Astrocyte of the hippocampus (primary cell): ENCODE measurements around the gene THOC5.
"Not testable (repeated sequence)": the region's sequence is repeated elsewhere in the genome, so short reads cannot be mapped to it uniquely, and the experiment has no call there.

Source experiments
- DNase-seq: peaks from one replicate; pipeline ENCODE4 v3.0.0; 2011; ENCODE audit warnings: low read depth, low spot score

THOC5 gene

DNA sequence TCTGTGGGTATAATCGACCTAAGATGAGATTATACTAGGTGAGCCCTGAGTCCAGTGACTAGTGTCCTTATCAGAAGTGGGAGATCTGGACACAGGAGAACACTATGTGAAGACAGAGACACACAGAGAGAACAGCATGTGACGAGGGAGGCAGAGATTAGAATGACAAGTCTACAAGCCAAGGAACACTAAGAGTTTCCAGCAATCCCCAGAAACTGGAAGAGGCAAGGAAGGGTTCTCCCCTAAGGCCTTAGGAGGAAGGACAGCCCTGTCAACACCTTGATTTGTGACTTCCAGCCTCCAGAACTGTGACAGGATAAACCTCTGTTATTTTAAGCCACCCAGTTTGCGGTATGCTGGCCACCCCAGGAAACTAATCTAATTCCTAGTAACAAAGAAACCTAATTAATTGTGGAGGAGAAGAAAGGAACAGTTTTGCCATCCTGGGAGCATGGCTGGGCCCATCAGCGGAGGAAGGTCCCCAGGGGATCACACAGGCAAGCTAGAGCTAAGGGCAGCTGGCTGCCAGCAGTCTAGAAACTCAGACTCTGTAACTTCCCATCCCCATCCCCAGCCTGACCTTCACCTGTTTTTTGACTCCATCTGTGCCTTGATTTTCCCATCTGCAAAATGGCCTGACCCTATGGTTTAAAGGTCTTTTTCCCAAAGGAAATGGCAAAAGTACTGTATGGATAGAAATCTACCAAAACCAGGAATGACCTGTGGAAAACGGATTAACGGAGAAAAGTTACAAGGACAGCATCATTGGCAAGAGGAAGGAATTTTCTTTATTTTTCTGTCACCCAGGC is 10.3 kb upstream of the THOC5 start:
- no peak for DNase-seq

DNA sequence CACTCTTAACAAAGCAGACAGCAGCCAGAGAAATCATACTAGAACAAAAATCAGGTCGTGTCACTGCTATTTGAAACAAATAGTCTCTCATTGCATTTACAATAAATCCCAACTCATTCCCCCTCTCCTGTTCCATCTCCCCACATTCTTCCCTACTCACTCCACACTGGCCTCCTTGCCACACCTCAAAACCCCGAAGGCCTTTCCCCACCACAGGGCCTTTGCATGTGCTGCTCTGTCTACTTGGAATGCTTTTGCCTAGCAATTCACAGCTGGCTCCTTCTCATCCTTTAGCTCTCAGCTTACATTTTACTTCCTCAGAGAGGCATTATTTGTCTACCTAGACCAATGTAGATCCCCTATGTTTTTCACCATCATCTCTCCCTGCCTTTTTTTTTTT is 6.3 kb upstream of the THOC5 start:
- DNase-seq: no peak

DNA sequence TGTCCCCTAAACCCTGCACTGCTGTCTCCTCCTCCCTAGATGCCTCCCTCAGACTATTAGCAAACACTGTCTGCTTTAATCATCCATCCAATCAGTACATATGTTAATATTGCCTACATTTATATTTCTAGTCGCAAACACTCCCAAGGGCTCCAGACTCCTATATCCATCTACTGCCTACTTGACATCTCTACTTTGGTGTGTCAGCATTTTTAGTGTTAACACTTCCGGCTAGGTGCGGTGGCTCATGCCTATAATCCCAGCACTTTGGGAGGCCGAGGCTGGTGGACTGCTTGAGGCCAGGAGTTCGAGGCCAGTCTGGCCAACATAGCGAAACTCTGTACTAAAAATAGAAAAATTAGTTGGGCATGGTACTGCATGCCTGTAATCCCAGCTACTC is 5.5 kb upstream of the THOC5 start:
- no peak for DNase-seq

DNA sequence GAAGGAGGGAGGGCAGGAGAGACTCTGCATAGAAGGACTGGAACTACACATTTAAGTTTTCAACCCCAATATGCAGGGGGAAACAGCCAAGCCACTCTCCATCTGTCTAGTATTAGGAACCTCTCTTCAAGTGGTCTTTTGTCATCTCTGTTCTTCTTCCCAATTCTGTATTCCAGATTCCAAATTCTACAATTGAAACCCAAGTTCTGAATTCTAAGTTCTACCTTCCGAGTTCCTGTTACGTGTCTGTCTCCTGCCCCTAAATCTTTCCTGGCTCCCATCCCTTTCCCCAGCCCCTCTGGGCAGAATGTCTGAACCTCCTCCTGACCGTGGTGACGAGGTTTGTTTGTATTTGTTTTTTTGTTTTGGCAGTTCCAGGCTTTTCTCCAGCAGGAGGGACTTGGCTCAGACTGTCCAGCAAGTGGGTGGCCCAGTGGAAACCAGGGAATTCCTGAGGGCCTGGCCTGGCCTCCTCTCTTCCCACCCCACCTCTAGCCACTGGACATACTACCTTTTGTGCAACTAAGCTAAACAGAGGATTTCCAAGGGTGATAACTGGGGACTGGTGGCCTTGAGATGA is 1.6 kb upstream of the THOC5 start:
- peak; percentile 88 for DNase-seq

DNA sequence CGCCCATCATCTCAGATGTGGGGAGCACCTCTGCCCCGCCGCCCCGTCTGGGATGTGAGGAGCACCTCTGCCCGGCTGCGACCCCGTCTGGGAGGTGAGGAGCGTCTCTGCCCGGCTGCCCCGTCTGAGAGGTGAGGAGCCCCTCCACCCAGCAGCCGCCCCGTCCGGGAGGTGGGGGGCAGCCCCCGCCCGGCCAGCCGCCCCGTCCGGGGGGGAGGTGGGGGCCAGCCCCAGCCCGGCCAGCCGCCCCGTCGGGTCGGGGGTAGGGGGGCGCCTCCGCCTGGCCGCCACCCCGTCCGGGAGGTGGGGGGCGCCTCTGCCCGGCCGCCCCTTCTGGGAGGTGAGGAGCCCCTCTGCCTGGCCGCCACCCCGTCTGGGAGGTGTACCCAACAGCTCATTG is 1.2 kb downstream of the THOC5 start:
- not testable (repeated sequence) for DNase-seq

DNA sequence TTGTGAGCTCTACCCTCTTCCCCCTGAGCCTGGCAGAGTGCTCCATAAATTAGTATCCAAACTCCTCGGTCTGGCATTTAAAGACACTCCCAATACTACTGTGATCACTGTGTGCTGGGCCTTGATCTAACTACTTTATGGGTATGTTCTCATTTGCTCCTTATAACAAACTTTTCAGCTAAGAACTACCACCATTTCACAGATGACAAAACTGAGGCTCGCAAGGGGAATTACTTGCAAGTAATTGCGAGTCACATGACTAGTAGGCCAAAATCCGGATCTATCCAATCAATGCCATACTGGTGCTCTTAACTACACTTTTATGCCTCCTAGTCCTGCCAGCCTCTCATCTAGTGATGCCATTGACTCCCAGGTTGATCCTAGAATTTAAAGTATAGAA is 3.6 kb downstream of the THOC5 start:
- no peak for DNase-seq

DNA sequence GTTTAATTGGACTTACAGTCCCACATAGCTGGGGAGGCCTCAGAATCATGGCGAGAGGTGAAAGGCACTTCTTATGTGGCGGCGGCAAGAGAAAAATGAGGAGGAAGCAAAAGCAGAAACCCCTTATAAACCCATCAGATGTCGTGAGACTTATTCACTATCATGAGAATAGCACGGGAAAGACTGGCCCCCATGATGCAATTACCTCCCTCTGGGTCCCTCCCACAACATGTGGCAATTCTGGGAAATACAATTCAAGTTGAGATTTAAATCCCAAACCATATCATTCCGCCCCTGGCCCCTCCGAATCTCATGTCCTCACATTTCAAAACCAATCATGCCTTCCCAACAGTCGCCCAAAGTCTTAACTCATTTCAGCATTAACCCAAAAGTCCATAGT is 8.5 kb downstream of the THOC5 start:
- DNase-seq: not testable (repeated sequence)

DNA sequence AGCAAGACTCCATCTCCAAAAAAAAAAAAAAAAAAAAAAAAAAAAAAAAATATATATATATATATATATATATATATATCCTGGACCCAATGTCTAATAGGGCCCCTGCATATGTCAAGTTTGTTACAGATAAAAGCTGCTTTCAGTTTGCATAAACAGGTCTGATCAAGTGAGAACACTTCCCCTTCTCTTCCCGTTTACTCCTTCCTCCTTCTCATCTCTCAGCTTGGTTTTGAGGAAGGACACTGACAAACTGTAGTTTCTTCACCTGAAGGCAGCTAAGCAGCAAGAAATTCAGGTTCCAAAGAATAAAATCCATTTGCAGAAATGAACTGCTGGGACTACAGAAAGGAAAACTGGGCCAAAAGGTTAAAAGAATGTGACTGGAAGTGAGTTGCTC is 11.7 kb downstream of the THOC5 start:
- DNase-seq: no peak

DNA sequence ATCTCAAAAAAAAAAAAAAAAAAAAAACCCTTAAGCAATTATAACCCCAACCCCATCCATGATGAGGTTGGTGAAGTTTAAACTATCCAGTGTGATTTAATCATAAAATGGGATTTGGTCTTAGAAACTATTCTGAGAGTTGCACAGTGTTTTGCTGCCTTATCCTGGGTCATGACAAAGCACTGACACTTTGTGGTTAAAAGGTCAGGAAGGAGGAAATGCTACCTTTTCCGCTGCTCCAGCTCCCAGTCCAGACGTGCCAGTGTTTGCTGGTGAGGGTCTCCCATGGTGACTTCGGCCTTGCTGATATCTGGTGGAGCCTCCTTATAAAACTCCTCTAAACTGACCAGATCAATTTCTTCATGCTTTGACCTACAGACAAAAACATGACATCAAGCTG is 14.5 kb downstream of the THOC5 start:
- no peak for DNase-seq

DNA sequence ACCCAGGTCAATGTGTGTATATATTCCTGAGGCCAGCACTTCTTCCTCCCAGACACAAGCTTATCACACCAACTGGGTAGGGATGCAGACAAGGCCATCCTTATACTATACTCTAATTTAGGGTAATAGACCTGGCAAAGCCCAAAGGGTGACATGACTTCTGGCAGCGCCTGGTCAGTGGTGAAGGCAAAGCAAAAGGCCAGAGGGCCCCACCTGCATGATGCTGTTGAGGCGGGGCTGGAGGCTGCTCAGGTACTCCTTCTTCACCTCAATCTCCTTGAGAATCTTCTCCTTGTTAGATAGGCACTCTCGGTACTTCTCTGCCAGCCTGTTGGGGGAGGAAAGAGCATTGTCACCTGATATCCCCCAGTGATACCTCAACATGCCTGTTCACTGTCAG is 17.1 kb downstream of the THOC5 start:
- no peak for DNase-seq

DNA sequence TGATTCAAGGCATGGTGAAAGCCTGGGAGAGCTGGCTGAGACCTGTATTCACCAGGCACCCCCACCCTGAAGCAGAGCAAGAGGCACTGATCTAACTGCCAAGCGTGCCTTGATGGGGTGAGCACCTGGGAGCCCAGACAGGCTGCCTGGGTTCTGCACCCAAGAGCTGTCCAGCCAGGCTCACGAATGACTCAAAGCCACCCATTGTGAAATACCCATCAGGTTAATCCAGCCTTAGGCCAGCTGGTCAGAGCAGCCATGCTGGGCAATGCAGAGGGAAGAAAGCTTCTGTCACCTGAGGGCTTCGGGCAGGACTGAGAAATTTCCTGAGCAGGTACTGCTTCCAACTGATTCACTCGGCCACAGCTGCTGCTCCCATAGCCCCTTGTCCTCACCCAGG is 22.1 kb downstream of the THOC5 start:
- DNase-seq: no peak

DNA sequence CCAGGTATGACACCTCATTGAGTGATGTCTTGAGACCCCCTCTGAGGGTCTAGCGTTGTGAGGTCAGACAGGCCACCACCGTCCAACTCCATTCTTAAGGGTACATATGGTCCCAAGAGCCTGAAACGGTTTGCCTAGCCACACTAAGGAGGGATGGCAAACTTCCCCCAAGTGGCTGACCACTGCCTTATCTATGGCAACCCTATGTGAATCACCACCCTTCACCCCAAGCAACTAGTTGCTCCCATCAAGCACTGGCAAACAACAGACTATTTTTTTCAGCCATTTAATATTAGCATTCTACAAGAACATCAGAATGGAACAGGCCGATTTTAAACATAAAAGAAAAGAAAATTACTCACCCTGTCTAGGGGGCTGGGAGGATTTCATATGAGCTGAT is 22.8 kb downstream of the THOC5 start:
- no peak for DNase-seq

DNA sequence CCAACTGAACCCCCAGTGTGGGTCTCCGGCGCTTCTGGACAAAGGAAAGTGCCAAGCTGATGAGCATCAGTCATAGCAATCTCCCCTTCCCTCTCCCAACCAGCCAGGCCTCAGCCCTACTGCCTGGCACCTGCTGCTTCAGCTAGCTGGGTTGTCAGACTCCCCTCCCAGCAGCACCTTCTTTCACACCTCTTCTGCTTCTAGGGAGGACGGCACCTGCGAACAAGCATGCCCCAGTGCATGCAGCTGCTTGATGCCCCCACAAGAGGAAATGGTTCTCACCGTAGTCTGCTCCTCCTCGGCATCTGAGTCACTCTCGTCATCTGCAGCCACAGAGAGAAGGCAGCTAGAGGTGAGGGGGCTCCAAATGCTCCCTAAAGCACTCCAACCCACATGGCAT is 25.4 kb downstream of the THOC5 start:
- no peak for DNase-seq

DNA sequence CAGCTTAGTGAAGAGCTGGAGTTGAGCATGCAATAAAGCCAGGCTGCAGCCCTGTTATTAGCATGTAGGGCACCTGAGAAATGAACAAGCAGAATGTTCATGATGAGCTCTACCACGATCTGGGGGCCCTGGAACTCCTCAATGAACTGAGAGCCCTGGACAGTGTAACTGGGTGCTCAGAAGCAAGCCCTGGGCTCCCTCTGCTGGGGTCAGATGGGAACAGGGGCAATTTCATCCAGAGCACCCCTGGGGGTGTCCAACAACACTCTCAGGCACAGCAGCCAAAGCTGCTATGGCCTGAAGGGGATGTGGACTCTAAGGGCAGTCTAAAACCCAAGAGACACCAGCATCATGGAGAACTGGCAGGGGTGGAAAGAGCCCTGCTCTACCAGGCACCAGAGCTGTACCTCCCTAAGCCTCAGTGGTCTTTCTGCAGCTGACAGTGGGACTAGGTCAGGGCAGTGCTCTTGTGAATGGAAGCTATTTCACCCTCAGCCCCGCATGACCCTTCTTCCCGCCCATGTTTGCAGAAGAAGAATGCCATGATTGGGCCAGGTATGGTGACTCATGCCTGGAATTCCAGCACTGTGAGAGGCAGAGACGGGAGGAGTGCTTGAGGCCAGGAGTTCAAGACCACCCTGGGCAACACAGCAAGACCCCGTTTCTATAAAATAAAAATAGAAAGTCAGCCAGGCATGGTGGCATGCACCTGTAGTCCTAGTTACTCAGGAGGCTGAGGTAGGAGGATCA is 28.9 kb downstream of the THOC5 start:
- DNase-seq: peak; percentile 41

DNA sequence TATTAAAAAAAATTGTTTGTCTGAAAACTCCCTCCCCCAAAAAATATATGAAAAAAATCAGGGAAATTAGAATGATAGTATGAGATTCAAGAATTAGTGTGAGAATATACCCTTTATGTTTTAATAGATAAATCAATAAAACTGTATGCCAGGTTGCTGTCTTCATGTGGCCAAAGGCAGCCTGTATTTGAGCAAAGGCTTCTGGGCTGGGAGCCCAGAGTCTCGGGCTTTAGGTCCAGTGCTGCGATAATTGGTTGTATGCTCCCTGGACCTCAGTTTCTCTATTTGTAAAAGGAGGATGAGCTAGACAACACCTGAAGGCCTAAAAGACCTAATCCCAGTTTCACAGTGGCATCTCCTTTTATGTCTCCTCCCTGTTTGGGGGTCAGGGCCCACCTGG is 29.8 kb downstream of the THOC5 start:
- no peak for DNase-seq

DNA sequence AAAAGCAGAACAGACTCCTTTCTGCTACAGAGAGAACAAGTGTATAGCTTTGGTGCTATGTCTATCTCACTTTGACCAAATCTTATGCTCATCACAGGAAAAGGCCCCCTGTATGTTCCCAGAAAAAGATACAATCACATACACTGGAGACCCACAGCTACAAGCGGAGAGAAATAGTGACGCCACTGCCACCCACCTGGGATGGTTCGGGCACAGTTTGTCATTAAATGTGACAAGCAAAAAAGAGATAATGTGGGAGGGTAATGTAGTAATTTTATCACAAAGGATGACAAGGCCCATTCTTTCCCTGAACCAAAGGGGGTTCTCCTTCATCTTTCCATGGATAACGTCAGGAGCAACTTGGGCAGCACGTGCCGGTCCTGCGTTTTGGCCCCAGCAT is 32.0 kb downstream of the THOC5 start:
- no peak for DNase-seq

DNA sequence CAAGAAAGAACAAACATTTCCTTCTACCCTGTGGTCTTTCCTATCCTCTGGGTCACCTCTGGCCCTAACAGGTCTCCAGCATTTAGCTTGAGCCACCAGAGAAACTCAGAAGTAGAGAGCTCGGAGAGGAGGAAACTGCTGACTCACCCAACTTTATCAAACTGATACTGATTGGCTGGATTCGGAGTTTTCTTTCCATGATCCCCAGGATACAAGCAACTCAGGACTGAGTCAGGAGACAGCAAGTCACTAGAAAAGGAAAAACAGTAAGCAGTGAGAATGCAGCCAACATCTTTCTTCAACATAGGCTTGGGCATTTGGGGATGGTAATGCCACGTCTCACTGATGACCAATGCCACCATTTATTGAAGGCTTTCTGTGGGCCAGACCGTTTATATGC is 32.7 kb downstream of the THOC5 start:
- DNase-seq: peak; percentile 76

DNA sequence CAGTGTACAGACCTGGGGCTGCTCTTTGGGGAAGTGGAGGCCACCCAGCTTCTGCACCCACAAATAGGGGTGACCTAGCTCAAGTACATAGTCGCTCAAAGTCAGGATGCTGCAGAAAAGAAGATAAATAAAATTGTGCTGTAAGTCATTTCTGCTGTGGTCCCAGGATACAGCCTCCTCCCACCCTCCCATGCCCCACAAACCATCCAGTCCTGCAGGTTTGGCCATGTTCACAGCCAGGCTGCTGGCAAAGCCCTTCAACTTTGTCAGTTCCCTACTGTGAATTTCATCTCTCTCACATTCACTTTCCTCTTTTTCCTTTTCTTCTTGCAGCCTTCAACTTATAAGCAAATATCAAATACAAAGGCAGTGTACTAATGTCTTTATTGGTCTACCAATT is 33.6 kb downstream of the THOC5 start:
- DNase-seq: no peak

DNA sequence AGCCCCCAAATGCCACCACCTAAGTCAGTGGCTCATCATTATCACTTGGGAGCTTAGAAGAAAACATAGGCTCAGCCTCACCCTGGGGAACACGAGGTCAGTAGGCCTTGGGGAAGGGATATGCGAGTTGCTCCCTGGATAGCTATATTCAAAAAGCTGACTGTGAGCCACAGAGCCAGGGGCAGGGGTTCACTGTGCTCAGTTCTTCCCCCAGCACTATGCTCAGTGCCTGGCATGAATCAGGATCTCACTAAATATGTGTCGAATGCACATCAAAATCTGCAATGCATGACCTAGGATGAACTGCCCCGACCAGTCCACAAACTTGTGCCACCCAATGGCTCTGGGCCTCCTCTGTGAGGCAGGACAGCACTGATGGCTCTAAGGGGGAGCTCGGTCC is 35.1 kb downstream of the THOC5 start:
- DNase-seq: no peak

DNA sequence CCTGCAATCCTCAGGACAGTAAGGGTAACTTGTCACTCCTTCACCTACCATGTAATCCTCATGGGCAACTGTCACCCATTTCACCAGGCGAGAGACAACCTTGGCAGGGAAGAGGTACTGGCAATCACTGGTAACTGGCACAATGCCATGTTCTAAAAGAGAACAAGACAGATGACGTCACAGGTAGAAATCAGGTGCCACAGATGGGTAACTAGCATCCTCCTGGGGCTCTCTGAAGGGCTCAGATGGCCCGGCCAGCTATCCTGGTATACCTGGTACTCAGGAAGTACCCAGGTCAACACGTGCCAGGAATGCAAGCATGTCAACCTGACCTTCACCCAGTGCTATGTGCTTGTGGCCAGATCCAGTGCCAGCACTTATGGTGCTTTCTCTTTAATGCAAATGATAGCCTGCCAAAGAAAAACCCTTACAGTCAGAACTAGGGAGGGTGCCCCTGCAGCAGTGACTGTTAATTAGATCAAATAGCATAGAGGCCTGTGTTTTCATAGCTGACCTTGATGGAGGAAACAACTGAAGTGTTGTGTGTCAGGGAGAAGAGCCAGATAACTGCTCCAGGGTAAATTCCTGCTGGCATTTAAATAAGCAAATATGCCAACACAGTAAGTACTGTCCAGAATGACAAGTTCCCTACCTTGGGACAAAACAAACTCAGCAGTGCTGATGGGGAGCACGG is 36.2 kb downstream of the THOC5 start:
- peak; percentile 41 for DNase-seq

DNA sequence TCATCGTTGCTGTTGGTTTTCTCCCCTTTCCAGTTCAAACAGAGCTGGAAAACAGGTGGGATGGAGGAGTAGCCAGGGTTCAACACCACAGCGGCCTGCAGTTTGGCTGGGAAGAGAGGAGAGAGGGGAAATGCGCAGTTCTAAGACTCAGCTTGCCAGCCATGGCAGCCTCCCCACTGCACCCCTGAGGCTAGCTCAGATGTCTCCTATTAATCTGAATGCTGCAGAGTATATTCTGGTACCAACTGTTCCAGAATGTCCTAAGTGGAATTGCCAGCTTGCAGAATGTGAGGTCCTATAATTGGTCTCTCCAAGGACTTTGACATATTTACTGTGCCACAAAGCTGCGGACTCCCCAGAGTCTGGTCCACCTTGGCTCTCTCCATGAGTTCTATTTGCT is 41.5 kb downstream of the THOC5 start:
- no peak for DNase-seq

DNA sequence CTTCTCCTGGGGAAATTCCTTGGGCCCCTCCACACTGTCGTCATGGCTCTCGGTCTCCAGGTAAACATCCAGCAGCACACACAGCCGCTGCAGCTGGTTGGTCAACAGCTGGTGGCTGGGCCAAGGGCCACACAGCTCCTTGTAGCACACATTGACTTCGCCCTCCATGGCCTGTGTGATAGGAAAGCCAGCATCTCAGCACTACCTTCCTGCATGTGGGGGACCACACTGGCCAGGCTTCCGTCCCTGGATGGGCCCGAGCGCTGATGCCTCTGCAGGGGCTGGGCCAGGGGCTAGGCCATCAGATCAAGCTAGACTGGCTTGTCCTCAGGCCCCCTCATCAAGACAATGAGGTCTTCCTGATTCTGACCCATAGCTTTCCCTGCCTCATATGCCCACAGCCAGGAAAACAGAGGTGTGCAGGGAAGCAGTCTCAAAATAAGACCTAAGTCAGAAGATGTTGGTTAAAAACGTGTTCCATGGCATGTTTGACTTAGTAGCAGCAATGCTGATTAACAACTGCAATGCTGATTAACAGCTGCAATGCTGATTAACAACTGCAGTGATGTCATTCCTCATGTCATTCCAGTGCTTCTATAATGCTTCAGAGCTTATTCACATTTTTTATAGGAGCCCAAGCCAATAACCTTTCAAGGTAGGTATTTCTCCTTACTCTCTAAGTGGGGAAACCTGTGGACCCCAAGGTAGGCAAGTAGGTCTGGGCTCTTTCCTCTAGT is 42.3 kb downstream of the THOC5 start:
- DNase-seq: no peak
